Measurements from ENCODE around the gene VAV2. TPM values are rescaled to one million over a fixed set of nuclear protein-coding genes. Genes with fewer than 3 reads are reported as not detected.

VAV2 gene
- total and polyA plus RNA-seq, 4 donors, result 13.0 to 28.2 (median 16.3) TPM

GRCh38 chr9:133928248-133928764, 63.8 kb downstream of the VAV2 start:
- no peak overlapping the region for H3K9ac ChIP-seq (ENCODE audit: insufficient read depth in 1 of 2, low read length in 2 of 2)
- ATAC-seq (ENCODE audit: insufficient read depth, low FRiP score), result no peak
- peaks cover 0 to 3% (median 1%) of the 10 kb centered on the region in 4 donors for H3K36me3 ChIP-seq (ENCODE audit: control insufficient read depth in 4 of 4, insufficient read depth in 4 of 4, low read length in 4 of 4)
- DNase-seq, result no peak
- TF ChIP-seq, protein P1, sequence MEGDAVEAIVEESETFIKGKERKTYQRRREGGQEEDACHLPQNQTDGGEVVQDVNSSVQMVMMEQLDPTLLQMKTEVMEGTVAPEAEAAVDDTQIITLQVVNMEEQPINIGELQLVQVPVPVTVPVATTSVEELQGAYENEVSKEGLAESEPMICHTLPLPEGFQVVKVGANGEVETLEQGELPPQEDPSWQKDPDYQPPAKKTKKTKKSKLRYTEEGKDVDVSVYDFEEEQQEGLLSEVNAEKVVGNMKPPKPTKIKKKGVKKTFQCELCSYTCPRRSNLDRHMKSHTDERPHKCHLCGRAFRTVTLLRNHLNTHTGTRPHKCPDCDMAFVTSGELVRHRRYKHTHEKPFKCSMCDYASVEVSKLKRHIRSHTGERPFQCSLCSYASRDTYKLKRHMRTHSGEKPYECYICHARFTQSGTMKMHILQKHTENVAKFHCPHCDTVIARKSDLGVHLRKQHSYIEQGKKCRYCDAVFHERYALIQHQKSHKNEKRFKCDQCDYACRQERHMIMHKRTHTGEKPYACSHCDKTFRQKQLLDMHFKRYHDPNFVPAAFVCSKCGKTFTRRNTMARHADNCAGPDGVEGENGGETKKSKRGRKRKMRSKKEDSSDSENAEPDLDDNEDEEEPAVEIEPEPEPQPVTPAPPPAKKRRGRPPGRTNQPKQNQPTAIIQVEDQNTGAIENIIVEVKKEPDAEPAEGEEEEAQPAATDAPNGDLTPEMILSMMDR (IDR thresholded peaks at IDR 0.05; ENCODE audit: control extremely low read depth, extremely low read depth), result no peak
- H3K27ac ChIP-seq (ENCODE audit: low read depth in 1 of 2, low read length in 1 of 2), result no peak overlapping the region
- no peaks in the 10 kb centered on the region for H3K27me3 ChIP-seq (ENCODE audit: control insufficient read depth in 3 of 3, insufficient read depth in 3 of 3, low read length in 2 of 3)
- no peak overlapping the region for H3K4me3 ChIP-seq
- peaks cover 0 to 18% (median 6%) of the 10 kb centered on the region in 5 donors for H3K4me1 ChIP-seq (ENCODE audit: control insufficient read depth in 5 of 5, insufficient read depth in 5 of 5, low read length in 5 of 5)
- WGBS, 2 donors, result 83 to 85% methylated on average over 14 of the region's 14 CpGs
- no peaks in the 10 kb centered on the region for H3K9me3 ChIP-seq (ENCODE audit: control insufficient read depth in 4 of 4, insufficient read depth in 3 of 4, low read length in 3 of 4)

DNA sequence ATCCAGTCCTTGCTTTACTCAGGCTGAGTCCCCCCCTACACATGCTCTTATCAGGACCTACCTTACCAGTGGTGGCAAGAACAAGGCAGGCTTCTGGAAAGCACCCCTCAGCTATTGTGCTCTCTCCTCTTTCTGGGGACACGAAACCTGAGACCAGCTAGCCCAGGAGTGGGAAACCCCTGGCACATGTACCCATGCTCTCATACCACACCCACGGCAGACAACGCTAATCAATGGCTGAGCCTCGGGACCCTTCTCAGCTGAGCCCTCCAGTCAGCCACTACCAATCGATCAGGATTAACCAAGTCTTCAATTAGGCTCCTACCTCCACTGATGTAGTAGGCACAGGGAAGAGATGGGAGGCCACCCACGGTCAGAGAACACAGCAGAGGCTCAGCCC, 65.1 kb downstream of the VAV2 start:
- no peak overlapping the region for H3K9ac ChIP-seq (ENCODE audit: insufficient read depth in 1 of 2, low read length in 2 of 2)
- 85 to 91% methylated on average over 6 of the region's 6 CpGs for WGBS, 2 donors
- H3K27ac ChIP-seq (ENCODE audit: low read depth in 1 of 2, low read length in 1 of 2), result no peak overlapping the region
- ATAC-seq (ENCODE audit: insufficient read depth, low FRiP score) (no peak), DNase-seq (no peak)
- H3K4me3 ChIP-seq, result no peak overlapping the region
- no peaks in the 10 kb centered on the region for H3K9me3 ChIP-seq (ENCODE audit: control insufficient read depth in 4 of 4, insufficient read depth in 3 of 4, low read length in 3 of 4)
- H3K27me3 ChIP-seq (ENCODE audit: control insufficient read depth in 3 of 3, insufficient read depth in 3 of 3, low read length in 2 of 3), result no peaks in the 10 kb centered on the region
- TF ChIP-seq, protein P1 (IDR thresholded peaks at IDR 0.05; ENCODE audit: control extremely low read depth, extremely low read depth), result no peak
- H3K4me1 ChIP-seq (ENCODE audit: control insufficient read depth in 5 of 5, insufficient read depth in 5 of 5, low read length in 5 of 5), result peaks cover 0 to 9% (median 5%) of the 10 kb centered on the region in 5 donors
- H3K36me3 ChIP-seq (ENCODE audit: control insufficient read depth in 4 of 4, insufficient read depth in 4 of 4, low read length in 4 of 4), result peaks cover 0 to 3% (median 1%) of the 10 kb centered on the region in 4 donors

DNA sequence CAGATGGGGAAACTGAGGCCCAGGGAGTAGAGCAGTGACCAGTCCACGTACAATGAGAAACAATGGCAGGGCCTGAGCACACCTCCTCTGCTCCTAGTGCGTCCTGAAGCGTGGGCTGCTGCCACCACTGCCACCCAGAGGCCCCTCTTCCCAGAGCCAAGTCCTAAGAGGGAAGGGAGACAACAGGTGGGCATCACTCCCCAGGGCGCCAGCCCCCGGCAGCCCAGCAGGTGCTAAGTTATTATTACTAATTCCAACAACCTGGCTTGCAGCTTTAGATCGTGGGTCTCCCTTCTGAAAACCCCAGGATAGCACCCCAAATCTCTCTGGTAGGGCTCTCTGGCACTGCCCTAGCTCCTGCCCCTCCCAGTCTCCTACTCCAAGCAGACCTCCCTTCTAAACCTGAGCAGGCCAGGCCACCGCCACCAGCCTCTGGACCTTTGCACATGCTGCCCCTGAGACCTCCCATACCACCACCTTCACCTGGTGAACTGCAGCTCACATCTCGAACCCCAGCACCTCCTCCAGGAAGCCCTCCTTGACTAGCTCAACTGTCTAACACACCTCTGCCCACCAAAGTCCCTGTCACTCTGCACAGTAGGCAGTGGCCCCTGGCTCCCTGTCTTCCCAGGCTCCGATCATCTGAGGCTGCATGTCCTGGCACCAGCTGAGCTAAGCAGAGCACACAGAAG, 65.8 kb downstream of the VAV2 start:
- ATAC-seq (ENCODE audit: insufficient read depth, low FRiP score) (no peak), DNase-seq (no peak)
- Histone ChIP-seq H3K9me3 (ENCODE audit: control insufficient read depth in 4 of 4, insufficient read depth in 3 of 4, low read length in 3 of 4) (no peaks in the 10 kb centered on the region), H3K36me3 (ENCODE audit: control insufficient read depth in 4 of 4, insufficient read depth in 4 of 4, low read length in 4 of 4) (peaks cover 0 to 3% (median 1%) of the 10 kb centered on the region in 4 donors), H3K4me1 (ENCODE audit: control insufficient read depth in 5 of 5, insufficient read depth in 5 of 5, low read length in 5 of 5) (peaks cover 0 to 2% (median 0%) of the 10 kb centered on the region in 5 donors), H3K9ac (ENCODE audit: insufficient read depth in 1 of 2, low read length in 2 of 2) (no peak overlapping the region), H3K27ac (ENCODE audit: low read depth in 1 of 2, low read length in 1 of 2) (no peak overlapping the region), H3K27me3 (ENCODE audit: control insufficient read depth in 3 of 3, insufficient read depth in 3 of 3, low read length in 2 of 3) (no peaks in the 10 kb centered on the region), H3K4me3 (no peak overlapping the region)
- TF ChIP-seq, protein P1 (IDR thresholded peaks at IDR 0.05; ENCODE audit: control extremely low read depth, extremely low read depth), result no peak
- WGBS, 2 donors, result 94 to 99% methylated on average over 9 of the region's 9 CpGs
